Measurements from ENCODE around the gene ATP8A2. TPM values are rescaled to one million over a fixed set of nuclear protein-coding genes. Genes with fewer than 3 reads are reported as not detected.
"Not testable (repeated sequence)": the region's sequence is repeated elsewhere in the genome, so short reads cannot be mapped to it uniquely, and the experiment has no call there.

Gene ATP8A2
- total and polyA plus RNA-seq, 7 donors = under 0.01 to 2.2 (median 1.2) TPM; not detected in 1

- Histone ChIP-seq H3K4me1 (no peaks in the 10 kb centered on the region), H3K9me3 (no peaks in the 10 kb centered on the region), H3K27ac (no peak overlapping the region), H3K4me3 (no peak overlapping the region), H3K36me3 (no peaks in the 10 kb centered on the region), H3K27me3 (no peaks in the 10 kb centered on the region)
- intact Hi-C loops (cut with DNase I) = no loop called here
- DNase-seq = no peak
- 67 to 76% methylated on average over 4 of the region's 4 CpGs for WGBS, 2 donors
- TF ChIP-seq, protein P1, sequence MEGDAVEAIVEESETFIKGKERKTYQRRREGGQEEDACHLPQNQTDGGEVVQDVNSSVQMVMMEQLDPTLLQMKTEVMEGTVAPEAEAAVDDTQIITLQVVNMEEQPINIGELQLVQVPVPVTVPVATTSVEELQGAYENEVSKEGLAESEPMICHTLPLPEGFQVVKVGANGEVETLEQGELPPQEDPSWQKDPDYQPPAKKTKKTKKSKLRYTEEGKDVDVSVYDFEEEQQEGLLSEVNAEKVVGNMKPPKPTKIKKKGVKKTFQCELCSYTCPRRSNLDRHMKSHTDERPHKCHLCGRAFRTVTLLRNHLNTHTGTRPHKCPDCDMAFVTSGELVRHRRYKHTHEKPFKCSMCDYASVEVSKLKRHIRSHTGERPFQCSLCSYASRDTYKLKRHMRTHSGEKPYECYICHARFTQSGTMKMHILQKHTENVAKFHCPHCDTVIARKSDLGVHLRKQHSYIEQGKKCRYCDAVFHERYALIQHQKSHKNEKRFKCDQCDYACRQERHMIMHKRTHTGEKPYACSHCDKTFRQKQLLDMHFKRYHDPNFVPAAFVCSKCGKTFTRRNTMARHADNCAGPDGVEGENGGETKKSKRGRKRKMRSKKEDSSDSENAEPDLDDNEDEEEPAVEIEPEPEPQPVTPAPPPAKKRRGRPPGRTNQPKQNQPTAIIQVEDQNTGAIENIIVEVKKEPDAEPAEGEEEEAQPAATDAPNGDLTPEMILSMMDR (IDR thresholded peaks at IDR 0.05) = no peak
- TF ChIP-seq POLR2A (IDR thresholded peaks at IDR 0.05) = no peak
- no peak for TF ChIP-seq POLR2AphosphoS5 (IDR thresholded peaks at IDR 0.05)
- no peak for TF ChIP-seq EP300 (IDR thresholded peaks at IDR 0.05)
Observed at GRCh38 chr13:25541434-25542123, 169.8 kb downstream of the ATP8A2 start.

DNA sequence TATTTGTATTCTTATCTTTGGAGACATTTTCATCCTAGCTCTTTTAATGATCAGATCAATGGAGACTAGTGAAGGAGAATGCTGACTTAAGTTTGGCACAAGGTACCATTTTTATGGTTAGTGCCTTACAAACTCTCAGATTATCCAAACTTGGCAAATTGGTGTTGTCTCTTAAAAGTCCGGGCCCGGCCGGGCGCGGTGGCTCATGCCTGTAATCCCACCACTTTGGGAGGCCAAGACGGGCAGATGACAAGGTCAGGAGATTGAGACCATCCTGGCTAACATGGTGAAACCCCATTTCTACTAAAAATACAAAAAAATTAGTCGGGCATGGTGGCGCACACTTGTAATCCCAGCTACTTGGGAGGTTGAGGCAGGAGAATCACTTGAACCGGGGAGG is 177.2 kb downstream of the ATP8A2 start:
- DNase-seq; intact Hi-C loops (cut with DNase I): not testable (repeated sequence)

DNA sequence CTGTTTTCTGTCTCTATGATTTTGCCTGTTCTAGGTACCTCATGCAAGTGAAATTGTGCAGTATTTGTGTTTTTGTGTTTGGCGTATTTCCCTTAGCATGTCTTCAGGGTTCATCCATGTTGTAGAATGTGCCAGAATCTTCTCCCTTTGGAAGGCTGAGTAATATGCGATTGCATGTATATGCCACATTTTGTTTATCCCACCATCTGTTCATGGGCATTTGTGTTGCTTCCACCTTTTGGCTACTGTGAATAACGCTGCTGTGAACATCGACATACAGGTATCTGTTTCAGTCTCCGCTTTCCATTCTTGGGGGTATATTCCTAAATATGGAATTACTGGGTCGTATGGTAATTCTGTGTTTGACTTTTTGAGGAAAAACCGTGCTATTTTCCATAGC is 190.0 kb downstream of the ATP8A2 start:
- no peaks in the 10 kb centered on the region for H3K9me3 ChIP-seq
- no peaks in the 10 kb centered on the region for H3K36me3 ChIP-seq
- no peak for DNase-seq
- no peak overlapping the region for H3K27ac ChIP-seq
- TF ChIP-seq EP300 (IDR thresholded peaks at IDR 0.05) (no peak), POLR2AphosphoS5 (IDR thresholded peaks at IDR 0.05) (no peak), POLR2A (IDR thresholded peaks at IDR 0.05) (no peak)
- TF ChIP-seq, protein P1 (IDR thresholded peaks at IDR 0.05) = no peak
- no peaks in the 10 kb centered on the region for H3K27me3 ChIP-seq
- no peaks in the 10 kb centered on the region for H3K4me1 ChIP-seq
- WGBS, 2 donors = 81 to 85% methylated on average over 7 of the region's 7 CpGs
- intact Hi-C loops (cut with DNase I) = no loop called here
- H3K4me3 ChIP-seq = no peak overlapping the region

More for the DNA sequence above, 177.2 kb downstream of the ATP8A2 start:
- 80 to 88% methylated on average over 9 of the region's 9 CpGs for WGBS, 2 donors
- not testable (repeated sequence) for H3K9me3 ChIP-seq, H3K4me3 ChIP-seq, H3K36me3 ChIP-seq, H3K27ac ChIP-seq, H3K4me1 ChIP-seq, H3K27me3 ChIP-seq

DNA sequence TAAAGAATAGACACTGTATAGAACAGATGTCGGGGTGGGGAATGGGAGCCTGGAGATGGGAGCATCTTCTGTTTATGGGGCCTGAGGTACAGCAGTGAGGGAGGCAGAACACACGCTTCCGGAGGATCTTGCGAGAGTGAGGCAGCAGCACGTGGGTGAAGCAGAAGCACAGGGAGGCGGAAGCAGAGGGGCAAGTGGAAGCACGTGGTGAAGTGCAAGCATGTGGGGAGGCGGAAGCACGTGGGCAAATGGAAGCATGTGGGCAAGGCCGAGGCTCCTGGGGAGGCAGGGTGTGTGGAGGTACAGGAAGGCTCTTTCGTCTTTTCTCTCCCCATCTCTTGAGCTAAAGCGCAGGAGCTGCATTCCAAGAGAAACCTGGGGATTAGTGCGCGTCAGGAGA is 198.4 kb downstream of the ATP8A2 start:
- TF ChIP-seq POLR2A (IDR thresholded peaks at IDR 0.05) = no peak
- TF ChIP-seq EP300 (IDR thresholded peaks at IDR 0.05) = no peak
- TF ChIP-seq, protein P1 (IDR thresholded peaks at IDR 0.05) = no peak
- TF ChIP-seq POLR2AphosphoS5 (IDR thresholded peaks at IDR 0.05) = no peak
- intact Hi-C loops (cut with DNase I) = loop anchor here (5.0 kb wide), 1 partner anchor 1127 kb away; no protein-coding TSS in a partner anchor
- no peaks in the 10 kb centered on the region for H3K4me1 ChIP-seq
- peaks cover 0 to 6% (median 0%) of the 10 kb centered on the region in 3 donors for H3K27me3 ChIP-seq
- H3K4me3 ChIP-seq = no peak overlapping the region
- WGBS, 2 donors = 83% methylated on average over 14 of the region's 14 CpGs
- no peak for DNase-seq
- H3K27ac ChIP-seq = no peak overlapping the region
- no peaks in the 10 kb centered on the region for H3K9me3 ChIP-seq
- no peaks in the 10 kb centered on the region for H3K36me3 ChIP-seq

- WGBS, 2 donors = 85 to 91% methylated on average over 2 of the region's 2 CpGs
- DNase-seq = no peak
- Histone ChIP-seq H3K9me3 (no peaks in the 10 kb centered on the region), H3K36me3 (no peaks in the 10 kb centered on the region), H3K27me3 (peaks cover 0 to 6% (median 0%) of the 10 kb centered on the region in 3 donors), H3K4me1 (no peaks in the 10 kb centered on the region), H3K4me3 (no peak overlapping the region), H3K27ac (no peak overlapping the region)
- TF ChIP-seq POLR2A (IDR thresholded peaks at IDR 0.05) (no peak), POLR2AphosphoS5 (IDR thresholded peaks at IDR 0.05) (no peak), EP300 (IDR thresholded peaks at IDR 0.05) (no peak)
- TF ChIP-seq, protein P1 (IDR thresholded peaks at IDR 0.05) = no peak
- intact Hi-C loops (cut with DNase I) = loop anchor here (5.0 kb wide), 1 partner anchor 1126 kb away; no protein-coding TSS in a partner anchor
Observed at GRCh38 chr13:25571237-25571636, 199.5 kb downstream of the ATP8A2 start.

GRCh38 chr13:25572171-25572570 is 200.4 kb downstream of the ATP8A2 start:
- intact Hi-C loops (cut with DNase I) = loop anchor here (5.0 kb wide), 1 partner anchor 1125 kb away; no protein-coding TSS in a partner anchor
- not testable (repeated sequence) for DNase-seq, H3K27ac ChIP-seq, H3K4me1 ChIP-seq, H3K9me3 ChIP-seq, H3K36me3 ChIP-seq, H3K4me3 ChIP-seq, H3K27me3 ChIP-seq
- WGBS, 2 donors = 75 to 85% methylated on average over 8 of the region's 8 CpGs
